Measurements from ENCODE around the gene B3GLCT. TPM values are rescaled to one million over a fixed set of nuclear protein-coding genes. Genes with fewer than 3 reads are reported as not detected.

B3GLCT gene
- total and polyA plus RNA-seq, 10 of the 15 experiments (the other 5 are each of a cell fraction or from before 2014, with no cell fraction given): 0.07 to 0.89 (median 0.25) TPM

DNA sequence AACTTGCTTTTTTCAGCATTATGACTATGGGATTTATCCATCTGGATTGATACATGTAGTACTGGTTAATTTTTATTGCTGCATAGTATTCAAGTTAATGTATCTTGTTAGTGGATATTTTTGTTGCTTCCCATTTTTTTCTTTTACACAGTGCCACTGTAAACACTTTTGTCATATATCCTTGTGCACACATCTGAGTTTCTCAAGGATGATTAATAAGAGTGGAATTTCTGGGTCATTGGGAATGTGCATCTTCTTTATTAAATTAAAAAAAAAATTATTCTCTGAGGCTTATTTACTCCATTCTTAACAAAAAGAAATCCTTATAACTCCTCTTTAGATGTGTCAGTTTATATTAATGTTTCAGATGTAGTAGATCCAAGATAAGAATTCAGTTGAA, 27.3 kb downstream of the B3GLCT start:
- Histone ChIP-seq H3K9ac (ENCODE audit: control insufficient read depth, insufficient read depth, low read length) (no peak overlapping the region), H3K27ac (ENCODE audit: control insufficient read depth, insufficient read depth) (no peak overlapping the region), H3K4me2 (ENCODE audit: control insufficient read depth, insufficient read depth) (no peak overlapping the region), H4K20me1 (ENCODE audit: control insufficient read depth, insufficient read depth) (no peaks in the 10 kb centered on the region), H3K36me3 (ENCODE audit: control insufficient read depth in 2 of 2, insufficient read depth in 2 of 2, low read length in 1 of 2) (no peaks in the 10 kb centered on the region), H3K4me1 (ENCODE audit: control insufficient read depth, insufficient read depth, low read length) (no peaks in the 10 kb centered on the region), H3K9me3 (replicated peaks; ENCODE audit: control insufficient read depth, insufficient read depth, low read length) (no peaks in the 10 kb centered on the region), H2AFZ (ENCODE audit: control insufficient read depth, low read depth, low read length) (no peak overlapping the region), H3K27me3 (replicated peaks in 1 of 2; ENCODE audit: control insufficient read depth in 2 of 2, insufficient read depth in 2 of 2, low read length in 1 of 2) (no peaks in the 10 kb centered on the region), H3K4me3 (no peak overlapping the region), H3K79me2 (ENCODE audit: control insufficient read depth, insufficient read depth, low read length) (no peaks in the 10 kb centered on the region)
- DNase-seq (ENCODE audit: low read depth, low spot score) (no peak), FAIRE-seq (no peak), ATAC-seq (no peak)
- TF ChIP-seq CHD4 (IDR thresholded peaks at IDR 0.05) (no peak), MEF2A (IDR thresholded peaks at IDR 0.05; ENCODE audit: insufficient read depth, low read depth, low read length) (no peak), ESRRA (IDR thresholded peaks at IDR 0.05; ENCODE audit: low read length) (no peak), SMAD5 (IDR thresholded peaks at IDR 0.05; ENCODE audit: low read depth) (no peak), RELA (IDR thresholded peaks at IDR 0.05; ENCODE audit: borderline replicate concordance, partially characterized antibody) (no peak)
- TF ChIP-seq, protein P1, sequence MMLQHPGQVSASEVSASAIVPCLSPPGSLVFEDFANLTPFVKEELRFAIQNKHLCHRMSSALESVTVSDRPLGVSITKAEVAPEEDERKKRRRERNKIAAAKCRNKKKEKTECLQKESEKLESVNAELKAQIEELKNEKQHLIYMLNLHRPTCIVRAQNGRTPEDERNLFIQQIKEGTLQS (IDR thresholded peaks at IDR 0.05; ENCODE audit: borderline replicate concordance, extremely low read depth, low read depth, low read length): no peak
- ChIA-PET SMC1A (ENCODE audit: uncharacterized antibody, unreplicated experiment) (no interaction called here), POLR2A (no interaction called here), CTCF (interaction anchor here (4.0 kb wide), 1 partner anchor 10 kb away, joined by 23 read pairs; no protein-coding TSS in a partner anchor), RAD21 (ENCODE audit: unreplicated experiment) (no interaction called here)
- intact Hi-C loops (cut with micrococcal nuclease; ENCODE audit: unreplicated experiment) (no loop called here), in situ Hi-C loops (cut with MboI) (no loop called here)
- no TSS peak for BruUV-seq (replicated peaks)

DNA sequence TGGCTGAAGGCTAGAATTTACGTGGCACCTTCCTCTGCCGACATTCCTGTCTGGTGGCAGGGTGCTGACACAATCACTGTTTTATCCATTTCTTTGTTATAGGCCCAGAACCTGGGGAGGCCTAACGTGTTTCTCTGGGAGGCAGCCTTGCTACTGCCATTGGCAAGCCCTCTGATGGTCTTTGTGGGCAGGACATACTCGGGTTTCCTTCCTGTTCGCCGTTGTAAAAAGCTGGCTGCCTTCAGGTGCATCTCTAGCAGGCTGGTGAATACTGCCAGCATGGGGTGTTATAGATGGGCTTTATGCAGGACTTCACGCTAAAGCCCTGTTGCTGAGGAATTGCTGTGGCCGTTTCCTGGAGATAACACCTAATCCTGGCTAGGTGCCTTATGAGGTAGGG, 28.1 kb downstream of the B3GLCT start:
- intact Hi-C loops (cut with micrococcal nuclease; ENCODE audit: unreplicated experiment) (no loop called here), in situ Hi-C loops (cut with MboI) (no loop called here)
- no peak for FAIRE-seq
- Histone ChIP-seq H3K4me1 (ENCODE audit: control insufficient read depth, insufficient read depth, low read length) (no peaks in the 10 kb centered on the region), H3K79me2 (ENCODE audit: control insufficient read depth, insufficient read depth, low read length) (no peaks in the 10 kb centered on the region), H3K27ac (ENCODE audit: control insufficient read depth, insufficient read depth) (no peak overlapping the region), H4K20me1 (ENCODE audit: control insufficient read depth, insufficient read depth) (no peaks in the 10 kb centered on the region), H3K4me3 (no peak overlapping the region), H3K36me3 (ENCODE audit: control insufficient read depth in 2 of 2, insufficient read depth in 2 of 2, low read length in 1 of 2) (no peaks in the 10 kb centered on the region), H3K9ac (ENCODE audit: control insufficient read depth, insufficient read depth, low read length) (no peak overlapping the region), H2AFZ (ENCODE audit: control insufficient read depth, low read depth, low read length) (no peak overlapping the region), H3K27me3 (replicated peaks in 1 of 2; ENCODE audit: control insufficient read depth in 2 of 2, insufficient read depth in 2 of 2, low read length in 1 of 2) (no peaks in the 10 kb centered on the region), H3K4me2 (ENCODE audit: control insufficient read depth, insufficient read depth) (no peak overlapping the region), H3K9me3 (replicated peaks; ENCODE audit: control insufficient read depth, insufficient read depth, low read length) (no peaks in the 10 kb centered on the region)
- ChIA-PET SMC1A (ENCODE audit: uncharacterized antibody, unreplicated experiment) (no interaction called here), CTCF (interaction anchor here (4.0 kb wide), 1 partner anchor 9 kb away, joined by 23 read pairs; no protein-coding TSS in a partner anchor), RAD21 (ENCODE audit: unreplicated experiment) (no interaction called here), POLR2A (no interaction called here)
- DNase-seq (ENCODE audit: low read depth, low spot score): no peak
- no peak for ATAC-seq
- WGBS (ENCODE audit: insufficient coverage, insufficient replicate concordance, low lambda C conversion rate, missing lambda C conversion rate): 49% methylated on average over 8 of the region's 8 CpGs
- no TSS peak for BruUV-seq (replicated peaks)
- TF ChIP-seq, protein P2, sequence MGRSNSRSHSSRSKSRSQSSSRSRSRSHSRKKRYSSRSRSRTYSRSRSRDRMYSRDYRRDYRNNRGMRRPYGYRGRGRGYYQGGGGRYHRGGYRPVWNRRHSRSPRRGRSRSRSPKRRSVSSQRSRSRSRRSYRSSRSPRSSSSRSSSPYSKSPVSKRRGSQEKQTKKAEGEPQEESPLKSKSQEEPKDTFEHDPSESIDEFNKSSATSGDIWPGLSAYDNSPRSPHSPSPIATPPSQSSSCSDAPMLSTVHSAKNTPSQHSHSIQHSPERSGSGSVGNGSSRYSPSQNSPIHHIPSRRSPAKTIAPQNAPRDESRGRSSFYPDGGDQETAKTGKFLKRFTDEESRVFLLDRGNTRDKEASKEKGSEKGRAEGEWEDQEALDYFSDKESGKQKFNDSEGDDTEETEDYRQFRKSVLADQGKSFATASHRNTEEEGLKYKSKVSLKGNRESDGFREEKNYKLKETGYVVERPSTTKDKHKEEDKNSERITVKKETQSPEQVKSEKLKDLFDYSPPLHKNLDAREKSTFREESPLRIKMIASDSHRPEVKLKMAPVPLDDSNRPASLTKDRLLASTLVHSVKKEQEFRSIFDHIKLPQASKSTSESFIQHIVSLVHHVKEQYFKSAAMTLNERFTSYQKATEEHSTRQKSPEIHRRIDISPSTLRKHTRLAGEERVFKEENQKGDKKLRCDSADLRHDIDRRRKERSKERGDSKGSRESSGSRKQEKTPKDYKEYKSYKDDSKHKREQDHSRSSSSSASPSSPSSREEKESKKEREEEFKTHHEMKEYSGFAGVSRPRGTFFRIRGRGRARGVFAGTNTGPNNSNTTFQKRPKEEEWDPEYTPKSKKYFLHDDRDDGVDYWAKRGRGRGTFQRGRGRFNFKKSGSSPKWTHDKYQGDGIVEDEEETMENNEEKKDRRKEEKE (IDR thresholded peaks at IDR 0.05): no peak
- TF ChIP-seq POLR2A (IDR thresholded peaks at IDR 0.05; ENCODE audit: low read depth, low read length) (no peak), EED (IDR thresholded peaks at IDR 0.05; ENCODE audit: low read depth) (no peak)
- TF ChIP-seq, protein P3, sequence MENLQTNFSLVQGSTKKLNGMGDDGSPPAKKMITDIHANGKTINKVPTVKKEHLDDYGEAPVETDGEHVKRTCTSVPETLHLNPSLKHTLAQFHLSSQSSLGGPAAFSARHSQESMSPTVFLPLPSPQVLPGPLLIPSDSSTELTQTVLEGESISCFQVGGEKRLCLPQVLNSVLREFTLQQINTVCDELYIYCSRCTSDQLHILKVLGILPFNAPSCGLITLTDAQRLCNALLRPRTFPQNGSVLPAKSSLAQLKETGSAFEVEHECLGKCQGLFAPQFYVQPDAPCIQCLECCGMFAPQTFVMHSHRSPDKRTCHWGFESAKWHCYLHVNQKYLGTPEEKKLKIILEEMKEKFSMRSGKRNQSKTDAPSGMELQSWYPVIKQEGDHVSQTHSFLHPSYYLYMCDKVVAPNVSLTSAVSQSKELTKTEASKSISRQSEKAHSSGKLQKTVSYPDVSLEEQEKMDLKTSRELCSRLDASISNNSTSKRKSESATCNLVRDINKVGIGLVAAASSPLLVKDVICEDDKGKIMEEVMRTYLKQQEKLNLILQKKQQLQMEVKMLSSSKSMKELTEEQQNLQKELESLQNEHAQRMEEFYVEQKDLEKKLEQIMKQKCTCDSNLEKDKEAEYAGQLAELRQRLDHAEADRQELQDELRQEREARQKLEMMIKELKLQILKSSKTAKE (IDR thresholded peaks at IDR 0.05; ENCODE audit: low read depth, poor library complexity, severe bottlenecking): no peak
